D721Med (cell line): ENCODE results near the gene KCNAB2.

ENCODE experiments used
- DNase-seq: peaks from one replicate; pipeline ENCODE4 v3.0.0; 2011; ENCODE audit warnings: low spot score; ENCODE audit not compliant: insufficient read length
- FAIRE-seq: peaks from 2 replicates; lab custom pipeline; 2011; peaks lifted over from hg19 to GRCh38; lab: Jason Lieb, UNC
- TF ChIP-seq, protein P1 (sequence below): IDR thresholded peaks from 2 replicates; pipeline ENCODE4 v1.5.1; 2012; ENCODE audit warnings: mild to moderate bottlenecking, control low read depth; ENCODE audit not compliant: insufficient read depth; ENCODE audit errors: missing control alignments

The KCNAB2 gene

DNA sequence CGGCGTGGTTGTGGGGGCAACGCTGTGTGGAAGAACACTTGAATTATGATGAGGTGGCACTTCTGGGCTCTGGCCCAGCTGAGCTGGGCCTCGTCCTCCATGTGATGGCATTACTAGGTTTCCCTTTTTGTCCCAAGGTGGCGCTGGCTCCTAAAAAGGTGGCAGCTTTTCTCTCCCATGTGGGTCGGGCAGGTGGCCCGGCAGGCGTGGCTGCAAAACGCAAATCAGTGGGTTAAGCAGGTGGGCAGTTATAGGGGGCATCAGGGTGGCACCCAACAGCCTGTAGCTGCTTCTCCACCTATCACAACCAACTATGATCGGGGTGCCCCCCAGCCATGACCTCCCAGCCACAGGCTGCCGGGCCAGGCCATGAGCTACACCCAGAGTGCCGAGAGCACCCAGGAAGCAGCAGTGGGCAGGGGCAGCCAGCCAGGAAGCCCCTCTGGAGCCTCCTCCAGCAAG lies 59.6 kb downstream of the KCNAB2 start:
- TF ChIP-seq, protein P1, sequence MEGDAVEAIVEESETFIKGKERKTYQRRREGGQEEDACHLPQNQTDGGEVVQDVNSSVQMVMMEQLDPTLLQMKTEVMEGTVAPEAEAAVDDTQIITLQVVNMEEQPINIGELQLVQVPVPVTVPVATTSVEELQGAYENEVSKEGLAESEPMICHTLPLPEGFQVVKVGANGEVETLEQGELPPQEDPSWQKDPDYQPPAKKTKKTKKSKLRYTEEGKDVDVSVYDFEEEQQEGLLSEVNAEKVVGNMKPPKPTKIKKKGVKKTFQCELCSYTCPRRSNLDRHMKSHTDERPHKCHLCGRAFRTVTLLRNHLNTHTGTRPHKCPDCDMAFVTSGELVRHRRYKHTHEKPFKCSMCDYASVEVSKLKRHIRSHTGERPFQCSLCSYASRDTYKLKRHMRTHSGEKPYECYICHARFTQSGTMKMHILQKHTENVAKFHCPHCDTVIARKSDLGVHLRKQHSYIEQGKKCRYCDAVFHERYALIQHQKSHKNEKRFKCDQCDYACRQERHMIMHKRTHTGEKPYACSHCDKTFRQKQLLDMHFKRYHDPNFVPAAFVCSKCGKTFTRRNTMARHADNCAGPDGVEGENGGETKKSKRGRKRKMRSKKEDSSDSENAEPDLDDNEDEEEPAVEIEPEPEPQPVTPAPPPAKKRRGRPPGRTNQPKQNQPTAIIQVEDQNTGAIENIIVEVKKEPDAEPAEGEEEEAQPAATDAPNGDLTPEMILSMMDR: no peak
- FAIRE-seq (no peak), DNase-seq (no peak)

DNA sequence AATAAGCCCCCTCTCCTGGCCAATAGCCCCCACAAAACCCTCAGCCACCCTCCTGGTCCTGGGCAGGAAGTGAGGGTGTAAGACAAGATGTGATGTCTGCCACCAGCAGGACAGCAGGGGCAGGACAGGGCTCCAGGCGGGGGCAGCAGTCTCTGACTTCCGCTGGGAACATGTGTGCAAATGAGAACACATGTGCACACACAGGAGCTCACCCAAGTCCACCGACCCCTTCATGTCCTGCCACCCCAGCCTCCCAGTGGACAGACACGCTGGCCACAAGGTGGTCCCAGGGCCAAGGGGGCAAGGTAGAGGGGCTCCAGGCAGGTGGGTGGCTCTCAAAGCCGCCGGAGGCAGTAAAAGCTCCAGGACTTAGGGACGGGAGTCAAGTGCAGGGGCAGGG lies 60.1 kb downstream of the KCNAB2 start:
- TF ChIP-seq, protein P1: no peak
- DNase-seq (no peak), FAIRE-seq (no peak)

DNA sequence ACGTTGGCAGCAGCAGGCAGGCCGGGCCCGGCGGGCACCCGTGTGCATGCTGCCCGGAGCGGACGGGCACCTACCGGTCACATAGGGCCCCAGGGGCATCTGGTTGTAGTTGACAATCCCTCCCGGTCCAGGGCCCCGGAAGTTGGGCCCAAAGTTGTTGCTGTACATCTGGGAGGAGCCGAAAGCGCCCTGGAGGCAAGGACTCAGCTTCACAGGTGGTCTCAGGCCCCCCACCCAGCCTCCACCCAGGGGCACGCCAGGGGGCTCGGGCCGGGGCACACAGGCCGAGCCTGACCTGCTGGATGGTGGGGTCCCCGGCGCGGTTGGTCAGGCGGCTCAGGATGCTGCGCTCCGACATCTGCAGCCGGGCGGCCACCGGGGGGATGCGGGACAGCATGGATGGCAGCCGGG lies 60.6 kb downstream of the KCNAB2 start:
- TF ChIP-seq, protein P1: no peak
- FAIRE-seq: no peak
- DNase-seq: no peak

DNA sequence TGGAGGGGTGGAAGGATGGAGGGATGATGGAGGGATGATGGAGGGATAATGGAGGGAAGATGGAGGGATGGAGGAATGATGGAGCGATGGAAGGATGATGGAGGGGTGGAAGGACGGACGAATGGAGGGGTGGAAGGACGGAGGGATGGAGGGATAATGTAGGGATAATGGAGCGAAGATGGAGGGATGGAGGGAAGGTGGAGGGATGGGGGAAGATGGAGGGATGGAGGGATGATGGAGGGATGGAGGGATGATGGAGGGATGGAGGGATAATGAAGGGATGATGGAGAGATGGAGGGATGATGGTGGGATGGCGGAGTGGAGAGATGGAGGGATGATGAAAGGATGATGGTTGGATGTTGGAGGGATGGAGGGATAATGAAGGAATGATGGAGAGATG lies 61.3 kb downstream of the KCNAB2 start:
- no peak for FAIRE-seq
- DNase-seq: no peak
- TF ChIP-seq, protein P1: no peak

DNA sequence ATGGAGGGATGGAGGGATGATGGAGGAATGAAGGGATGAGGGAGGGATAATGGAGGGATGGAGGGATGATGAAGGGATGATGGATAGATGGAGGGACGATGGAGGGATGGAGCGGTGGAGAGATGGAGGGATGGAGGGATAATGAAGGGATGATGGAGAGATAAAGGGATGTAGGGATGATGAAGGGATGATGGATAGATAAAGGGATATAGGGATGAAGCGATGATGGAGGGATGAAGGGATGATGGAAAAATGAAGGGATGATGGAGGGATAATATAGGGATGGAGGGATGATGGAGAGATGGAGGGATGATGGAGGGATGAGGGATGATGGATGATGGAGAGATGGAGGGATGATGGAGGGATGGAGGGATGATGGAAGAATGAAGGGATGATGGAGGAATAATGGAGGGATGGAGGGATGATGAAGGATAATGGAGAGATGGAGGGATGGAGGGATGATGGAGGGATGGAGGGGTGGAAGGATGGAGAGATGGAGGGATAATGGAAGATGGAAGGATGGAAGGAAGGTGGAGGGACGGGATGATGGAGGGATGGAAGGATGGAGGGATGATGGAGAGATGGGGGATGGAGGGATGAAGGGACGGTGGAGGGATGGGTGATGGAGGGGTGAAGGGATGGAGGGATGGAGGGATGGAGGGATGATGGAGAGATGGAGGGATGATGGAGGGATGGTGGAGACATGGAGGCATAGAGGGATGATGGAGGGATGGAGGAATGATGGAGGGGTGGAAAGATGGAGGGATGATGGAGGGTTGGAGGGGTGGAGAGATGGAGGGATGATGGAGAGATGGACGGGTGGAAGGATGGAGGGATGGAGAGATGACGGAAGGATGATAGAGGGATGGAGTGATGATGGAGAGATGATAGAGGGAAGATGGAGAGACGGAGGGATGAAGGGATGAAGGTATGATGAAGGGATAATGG lies 62.0 kb downstream of the KCNAB2 start:
- no peak for FAIRE-seq
- TF ChIP-seq, protein P1: no peak

DNA sequence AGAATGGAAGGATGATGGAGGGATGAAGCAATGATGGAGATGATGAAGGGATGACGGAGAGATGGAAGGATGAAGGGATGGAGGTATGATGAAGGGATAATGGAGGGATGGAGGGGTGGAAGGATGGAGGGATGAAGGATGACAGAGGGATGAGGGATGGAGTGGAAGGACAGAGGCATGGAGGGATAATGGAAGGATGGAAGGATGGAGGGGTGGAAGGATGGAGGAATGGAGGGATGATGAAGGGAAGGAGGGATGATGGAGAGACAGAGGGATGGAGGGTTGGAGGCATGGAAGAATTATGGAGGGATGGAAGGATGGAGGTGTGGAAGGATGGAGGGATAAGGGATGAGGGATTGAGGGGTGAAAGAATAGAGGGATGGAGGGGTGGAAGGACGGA lies 62.8 kb downstream of the KCNAB2 start:
- TF ChIP-seq, protein P1: no peak
- no peak for FAIRE-seq
- DNase-seq: no peak

More for the DNA sequence above, 62.0 kb downstream of the KCNAB2 start:
- DNase-seq: no peak
